HFFc6 (cell line): ENCODE measurements around the gene FAM117A. TPM values are rescaled to one million over a fixed set of nuclear protein-coding genes. Genes with fewer than 3 reads are reported as not detected.
"Not testable (repeated sequence)": the region's sequence is repeated elsewhere in the genome, so short reads cannot be mapped to it uniquely, and the experiment has no call there.

Experiments used
- DNase-seq: peaks from one replicate; pipeline ENCODE4 v3.0.0-alpha.2; 2018
- H3K27ac Mint-ChIP-seq: 2 replicates; pipeline ENCODE4 v1.8.0; 2020; ENCODE audit warnings: mild to moderate bottlenecking, mixed read lengths
- H3K27me3 Mint-ChIP-seq: 2 replicates; pipeline ENCODE4 v1.8.0; 2021; ENCODE audit warnings: mild to moderate bottlenecking, moderate library complexity, mixed read lengths; ENCODE audit not compliant: insufficient read depth
- H3K36me3 Mint-ChIP-seq: 2 replicates; pipeline ENCODE4 v1.8.0; 2021; ENCODE audit warnings: low read depth, mixed read lengths
- H3K4me1 Mint-ChIP-seq: 2 replicates; pipeline ENCODE4 v1.8.0; 2020; ENCODE audit warnings: low read depth, mixed read lengths
- H3K4me3 Mint-ChIP-seq: 2 replicates; pipeline ENCODE4 v1.8.0; 2020; ENCODE audit warnings: mild to moderate bottlenecking, moderate library complexity, mixed read lengths
- H3K9me3 Mint-ChIP-seq: 2 replicates; pipeline ENCODE4 v1.8.0; 2020; ENCODE audit warnings: mild to moderate bottlenecking, mixed read lengths
- CTCF ChIP-seq: fragments of 200-600 bp; sonication (generic); IDR thresholded peaks from 2 replicates; pipeline ENCODE4 v1.5.0; 2021; ENCODE audit warnings: antibody characterized with exemption, mild to moderate bottlenecking
- total RNA-seq, 6 experiments: library from RNA; stranded (reverse); fragmentation: NEBNext Ultra II Directional; extraction: Animal tissue kit (Norgen Biotek cat#: 25700); gene quantifications; 2 replicates in 1 of 6; 3 replicates in 5 of 6; pipeline ENCODE4 v1.2.3, GENCODE V29; 2021

The FAM117A gene
- total RNA-seq, 6 experiments from 2014 or later = 0.23 to 1.1 (median 0.57) TPM

GRCh38 chr17:49760932-49761558, 2.9 kb downstream of the FAM117A start:
- Mint-ChIP-seq H3K4me3 (no peak overlapping the region), H3K36me3 (0 out of 2 replicates have a peak, but pooled peaks cover 6% of the 10 kb centered on the region), H3K27me3 (peaks cover 53% of the 10 kb centered on the region), H3K27ac (no peak overlapping the region), H3K9me3 (no peaks in the 10 kb centered on the region), H3K4me1 (peaks cover 22% of the 10 kb centered on the region; the same call in 1 of the 2 replicates)
- TF ChIP-seq CTCF = no peak
- DNase-seq = no peak

DNA sequence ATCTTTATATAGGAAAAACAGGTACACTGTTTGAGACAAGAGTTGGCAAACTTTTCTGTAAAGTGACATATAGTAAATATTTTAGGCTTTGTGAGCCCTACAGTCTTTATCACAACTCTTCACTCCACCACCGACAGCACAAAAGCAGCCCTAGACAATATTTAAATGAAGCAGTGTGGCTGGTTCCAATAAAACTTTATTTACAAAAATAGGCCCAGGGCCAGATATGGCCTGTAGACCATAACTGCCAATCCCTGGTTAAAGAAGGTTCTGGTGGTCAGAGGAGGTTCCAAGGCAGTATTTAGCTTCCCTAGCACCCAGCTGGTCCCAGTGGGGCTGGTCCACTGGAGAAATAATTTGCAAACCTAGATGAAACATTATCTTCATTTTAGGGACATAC, 3.6 kb downstream of the FAM117A start:
- TF ChIP-seq CTCF = no peak
- H3K27me3 Mint-ChIP-seq = peaks cover 46% of the 10 kb centered on the region
- no peak for DNase-seq
- H3K4me3 Mint-ChIP-seq = no peak overlapping the region
- H3K4me1 Mint-ChIP-seq = peaks cover 22% of the 10 kb centered on the region; the same call in 1 of the 2 replicates
- no peak overlapping the region for H3K27ac Mint-ChIP-seq
- H3K36me3 Mint-ChIP-seq = 0 out of 2 replicates have a peak, but pooled peaks cover 6% of the 10 kb centered on the region
- H3K9me3 Mint-ChIP-seq = no peaks in the 10 kb centered on the region

- no peak for DNase-seq
- Mint-ChIP-seq H3K4me3 (no peak overlapping the region), H3K36me3 (0 out of 2 replicates have a peak, but pooled peaks cover 1% of the 10 kb centered on the region), H3K9me3 (no peaks in the 10 kb centered on the region), H3K27me3 (peaks cover 42% of the 10 kb centered on the region), H3K4me1 (peaks cover 15% of the 10 kb centered on the region; the same call in 1 of the 2 replicates), H3K27ac (no peak overlapping the region)
- TF ChIP-seq CTCF = no peak
Measured at GRCh38 chr17:49759203-49759602, 4.7 kb downstream of the FAM117A start.

DNA sequence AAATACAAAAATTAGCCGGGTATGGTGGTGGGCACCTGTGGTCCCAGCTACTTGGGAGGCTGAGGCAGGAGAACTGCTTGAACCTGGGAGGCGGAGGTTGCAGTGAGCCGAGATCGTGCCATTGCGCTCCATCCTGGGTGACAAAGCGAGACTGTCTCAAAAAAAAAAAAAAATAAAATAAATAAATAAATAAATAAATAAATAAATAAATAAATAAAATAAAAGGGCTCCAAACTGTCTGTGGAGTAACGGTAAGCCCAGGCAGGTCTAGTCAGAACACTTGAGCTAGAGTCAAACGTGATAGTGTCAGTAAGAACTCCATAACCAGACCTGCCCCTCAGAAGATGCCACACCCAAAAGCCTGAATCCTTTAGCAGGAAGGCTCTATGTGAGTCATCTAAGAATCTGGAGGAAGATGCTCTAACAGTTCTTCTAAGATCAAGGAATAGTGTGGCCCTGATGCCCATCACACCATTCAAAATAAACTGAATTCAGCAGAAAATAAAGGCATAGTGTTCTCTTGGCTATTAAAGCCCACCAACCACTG, 5.4 kb downstream of the FAM117A start:
- H3K36me3 Mint-ChIP-seq, H3K27ac Mint-ChIP-seq, DNase-seq, H3K9me3 Mint-ChIP-seq, H3K4me3 Mint-ChIP-seq: not testable (repeated sequence)
- Mint-ChIP-seq H3K4me1 (peaks cover 14% of the 10 kb centered on the region; the same call in 1 of the 2 replicates), H3K27me3 (peaks cover 45% of the 10 kb centered on the region)

- Mint-ChIP-seq H3K36me3 (no peaks in the 10 kb centered on the region), H3K4me1 (peaks cover 4% of the 10 kb centered on the region; the same call in 1 of the 2 replicates), H3K4me3 (no peak overlapping the region), H3K27me3 (peaks cover 43% of the 10 kb centered on the region), H3K27ac (no peak overlapping the region), H3K9me3 (no peaks in the 10 kb centered on the region)
- no peak for DNase-seq
- no peak for TF ChIP-seq CTCF
Measured at GRCh38 chr17:49757151-49757777, 6.7 kb downstream of the FAM117A start.
